NCI-H510A (cell line): Measurements from ENCODE around the gene DEFB125.
"Not testable (repeated sequence)": the region's sequence is repeated elsewhere in the genome, so short reads cannot be mapped to it uniquely, and the experiment has no call there.

Experiments
- DNase-seq: peaks from one replicate; lab custom pipeline; 2025; lab: John Stamatoyannopoulos, UW

Gene DEFB125

GRCh38 chr20:87401-87800, at the start of gene DEFB125:
DEFB125 (plus strand) TSS chr20:87672; CDS start chr20:87710, 38 bp downstream.
- no peak for DNase-seq

- DNase-seq: no peak
These were observed 27.2 kb upstream of the DEFB125 start for GRCh38 chr20:60035-60918.

- no peak for DNase-seq
These were observed 26.2 kb upstream of the DEFB125 start for GRCh38 chr20:61230-61629.

GRCh38 chr20:61757-62156, 25.7 kb upstream of the DEFB125 start:
- no peak for DNase-seq

GRCh38 chr20:62487-62886, 25.0 kb upstream of the DEFB125 start:
- no peak for DNase-seq

- DNase-seq: no peak
These were observed 23.4 kb upstream of the DEFB125 start for GRCh38 chr20:64026-64603.

GRCh38 chr20:64766-65322, 22.6 kb upstream of the DEFB125 start:
- no peak for DNase-seq

- no peak for DNase-seq
These were observed 10.2 kb upstream of the DEFB125 start for GRCh38 chr20:77231-77630.

- no peak for DNase-seq
These were observed 9.1 kb upstream of the DEFB125 start for GRCh38 chr20:78338-78737.

GRCh38 chr20:79565-79964, 7.9 kb upstream of the DEFB125 start:
- DNase-seq: no peak

GRCh38 chr20:90651-91050, 3.2 kb downstream of the DEFB125 start:
- DNase-seq: no peak

- no peak for DNase-seq
These were observed 6.2 kb downstream of the DEFB125 start for GRCh38 chr20:93641-94040.

- DNase-seq: no peak
These were observed 7.7 kb downstream of the DEFB125 start for GRCh38 chr20:95215-95614.

- not testable (repeated sequence) for DNase-seq
These were observed 10.2 kb downstream of the DEFB125 start for GRCh38 chr20:97691-98090.

GRCh38 chr20:101975-102374, 14.5 kb downstream of the DEFB125 start:
- DNase-seq: no peak

GRCh38 chr20:103456-103855, 16.0 kb downstream of the DEFB125 start:
- no peak for DNase-seq

GRCh38 chr20:112396-112795, 24.9 kb downstream of the DEFB125 start:
- no peak for DNase-seq

- no peak for DNase-seq
These were observed 30.0 kb downstream of the DEFB125 start for GRCh38 chr20:117518-117917.

- DNase-seq: not testable (repeated sequence)
These were observed 42.4 kb downstream of the DEFB125 start for GRCh38 chr20:129786-130323.

GRCh38 chr20:137668-138490, 50.4 kb downstream of the DEFB125 start:
- DNase-seq: no peak

GRCh38 chr20:142290-142689, 54.8 kb downstream of the DEFB125 start, which contains the start of gene DEFB126:
DEFB126 (plus strand) TSS chr20:142590; CDS start chr20:142629, 39 bp downstream.
- no peak for DNase-seq

- no peak for DNase-seq
These were observed 58.4 kb downstream of the DEFB125 start for GRCh38 chr20:145877-146276.
